Activated CD4-positive, alpha-beta T cell treated with anti-CD3 and anti-CD28 coated beads for 48 hours (primary cell): Measurements from ENCODE around the gene FGD1.
A peak's percentile ranks its signal among the peaks of the same experiment; 100 is the strongest.
"Not testable (repeated sequence)": the region's sequence is repeated elsewhere in the genome, so short reads cannot be mapped to it uniquely, and the experiment has no call there.

Experiments
- DNase-seq: peaks from one replicate; pipeline ENCODE4 v3.0.0-alpha.2; 2020

FGD1 gene

GRCh38 chrX:54495814-54496516 is at the start of gene FGD1:
Gene FGD1, minus strand, starts transcription at chrX:54496234. Its CDS starts 802 bp downstream, at chrX:54495432.
- peak; percentile 56 for DNase-seq

GRCh38 chrX:54542239-54542638 is 46.2 kb upstream of the FGD1 start:
- DNase-seq, result not testable (repeated sequence)

GRCh38 chrX:54540289-54540688 is 44.3 kb upstream of the FGD1 start:
- no peak for DNase-seq

- no peak for DNase-seq
Observed at GRCh38 chrX:54534271-54534670, 38.2 kb upstream of the FGD1 start.

- DNase-seq, result peak; percentile 6
Observed at GRCh38 chrX:54530357-54530900, 34.4 kb upstream of the FGD1 start.

- peak; percentile 84 for DNase-seq
Observed at GRCh38 chrX:54529552-54530356, 33.7 kb upstream of the FGD1 start, which contains the start of gene GNL3L. Gene GNL3L, plus strand, starts transcription at chrX:54530219. Its CDS starts 2,348 bp downstream, at chrX:54532567.

DNA sequence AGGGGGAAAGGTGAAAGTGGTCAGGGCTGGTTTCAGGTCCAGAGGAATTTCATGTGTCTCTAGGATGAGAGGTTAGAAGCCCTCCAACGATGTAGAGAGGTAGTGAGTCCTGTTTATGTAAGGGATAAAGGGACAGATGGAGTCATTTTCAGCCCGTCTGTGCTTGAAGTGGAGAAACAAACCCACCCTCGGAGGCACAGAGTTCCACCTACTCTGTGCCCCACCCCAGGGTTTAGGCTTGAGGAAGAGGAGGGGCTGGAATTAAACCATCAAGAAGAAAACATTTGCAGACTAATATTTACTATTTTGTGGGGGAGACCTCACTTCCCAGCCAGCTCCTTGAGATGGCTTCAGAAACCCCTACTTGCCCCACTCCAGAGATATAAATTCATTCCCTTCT is 33.1 kb upstream of the FGD1 start:
- no peak for DNase-seq

GRCh38 chrX:54509400-54509799 is 13.4 kb upstream of the FGD1 start:
- no peak for DNase-seq

- no peak for DNase-seq
Observed at GRCh38 chrX:54496936-54497335, 902 bp upstream of the FGD1 start.

- DNase-seq, result no peak
Observed at GRCh38 chrX:54496517-54496852, 451 bp upstream of the FGD1 start.

- no peak for DNase-seq
Observed at GRCh38 chrX:54494989-54495813, 833 bp downstream of the FGD1 start.

- DNase-seq, result no peak
Observed at GRCh38 chrX:54494166-54494988, 1.7 kb downstream of the FGD1 start.

DNA sequence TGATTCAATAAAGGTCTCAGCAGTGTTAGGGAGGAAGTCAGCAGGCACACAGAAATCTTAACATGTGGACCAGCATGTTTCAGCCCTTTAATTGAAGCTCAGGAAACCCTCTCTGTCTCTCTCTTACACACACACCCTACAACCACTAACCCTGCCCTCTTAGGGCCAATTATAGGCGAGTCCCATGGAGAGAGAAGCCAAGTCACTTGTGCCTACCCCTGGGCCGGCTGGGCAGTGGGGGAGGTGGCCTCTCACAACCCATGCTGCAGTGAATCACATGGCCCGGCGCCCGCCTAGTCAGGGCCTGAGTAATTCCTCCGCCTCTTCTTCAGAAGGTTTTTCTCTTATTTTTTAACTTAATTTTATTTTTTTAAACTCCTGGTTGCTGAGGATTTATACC is 3.7 kb downstream of the FGD1 start:
- no peak for DNase-seq

GRCh38 chrX:54489819-54490218 is 6.2 kb downstream of the FGD1 start:
- DNase-seq, result not testable (repeated sequence)

DNA sequence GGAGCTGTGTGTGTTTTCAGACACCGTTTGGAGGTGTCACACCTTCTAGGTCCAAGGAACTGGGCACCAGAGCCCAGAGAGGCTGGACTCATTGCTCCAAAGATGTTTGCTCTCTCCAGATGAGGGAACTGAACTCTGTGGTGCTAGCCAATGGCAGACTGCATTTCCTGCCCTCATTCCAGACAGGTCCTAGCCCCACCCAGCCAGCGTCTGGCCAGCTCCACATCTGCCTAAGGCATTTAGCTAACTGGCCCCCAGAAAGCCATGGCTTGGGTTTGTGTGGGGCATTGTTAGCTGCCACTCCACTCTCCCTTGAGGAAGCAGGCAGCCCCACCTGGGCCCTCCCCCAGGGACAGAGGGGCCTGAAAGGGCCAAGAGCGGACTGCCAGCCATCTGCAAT is 11.4 kb downstream of the FGD1 start:
- DNase-seq, result no peak

DNA sequence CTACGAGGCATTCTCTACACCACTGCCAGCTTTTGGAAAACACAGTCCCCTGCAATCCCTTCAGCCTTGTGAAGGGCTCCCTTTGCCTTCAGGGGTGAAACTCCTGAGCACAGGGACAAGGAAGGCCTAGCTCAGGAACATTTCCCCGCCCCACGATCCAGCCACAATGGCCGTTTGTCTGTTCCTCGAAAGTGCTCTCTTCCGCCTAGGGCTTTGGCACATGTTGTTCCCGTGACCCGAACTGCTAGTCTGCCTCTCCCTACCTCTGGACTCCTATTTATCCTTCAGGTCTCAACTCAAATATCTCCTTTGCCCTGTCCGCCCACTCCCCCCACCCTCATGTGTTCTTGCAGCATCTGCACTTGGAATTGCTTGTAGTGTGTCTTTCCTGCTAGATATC is 12.1 kb downstream of the FGD1 start:
- no peak for DNase-seq

DNA sequence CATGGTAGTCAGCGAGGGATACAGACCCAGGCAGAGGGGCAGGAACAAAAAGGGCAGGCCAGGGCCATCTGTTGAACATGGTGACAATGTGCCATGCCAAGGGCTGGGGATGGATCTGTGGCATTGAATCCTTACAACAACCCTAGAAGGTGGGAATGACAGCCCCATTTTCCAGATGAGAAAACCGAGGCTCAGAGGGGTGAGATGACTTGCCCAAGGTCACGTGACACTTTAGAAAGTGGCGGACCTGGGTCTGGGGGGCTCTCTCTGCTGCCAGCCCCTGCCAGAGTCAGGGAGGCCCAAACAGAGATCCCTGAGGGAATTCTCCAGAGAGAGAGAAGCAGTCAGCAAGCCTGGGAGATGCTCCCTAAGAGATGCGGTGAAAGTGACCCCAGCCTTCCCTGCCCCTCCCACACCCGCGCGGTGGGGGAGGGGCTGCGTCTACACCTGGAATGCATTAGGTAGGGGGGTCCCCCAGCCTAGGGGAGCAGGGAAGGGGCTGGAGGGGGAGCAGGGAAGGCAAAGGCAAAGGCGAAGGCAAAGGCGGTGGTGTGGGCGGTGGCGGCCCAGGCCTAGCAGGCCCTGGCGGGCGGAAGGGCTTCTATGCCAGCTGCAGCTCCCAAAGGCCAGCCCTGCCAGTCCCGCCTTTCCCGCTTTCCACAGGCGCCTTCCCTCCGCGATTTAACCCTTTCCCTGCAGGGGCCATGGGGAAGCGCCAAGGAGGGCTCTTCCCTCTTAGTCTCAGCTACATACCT is 13.0 kb downstream of the FGD1 start:
- no peak for DNase-seq

DNA sequence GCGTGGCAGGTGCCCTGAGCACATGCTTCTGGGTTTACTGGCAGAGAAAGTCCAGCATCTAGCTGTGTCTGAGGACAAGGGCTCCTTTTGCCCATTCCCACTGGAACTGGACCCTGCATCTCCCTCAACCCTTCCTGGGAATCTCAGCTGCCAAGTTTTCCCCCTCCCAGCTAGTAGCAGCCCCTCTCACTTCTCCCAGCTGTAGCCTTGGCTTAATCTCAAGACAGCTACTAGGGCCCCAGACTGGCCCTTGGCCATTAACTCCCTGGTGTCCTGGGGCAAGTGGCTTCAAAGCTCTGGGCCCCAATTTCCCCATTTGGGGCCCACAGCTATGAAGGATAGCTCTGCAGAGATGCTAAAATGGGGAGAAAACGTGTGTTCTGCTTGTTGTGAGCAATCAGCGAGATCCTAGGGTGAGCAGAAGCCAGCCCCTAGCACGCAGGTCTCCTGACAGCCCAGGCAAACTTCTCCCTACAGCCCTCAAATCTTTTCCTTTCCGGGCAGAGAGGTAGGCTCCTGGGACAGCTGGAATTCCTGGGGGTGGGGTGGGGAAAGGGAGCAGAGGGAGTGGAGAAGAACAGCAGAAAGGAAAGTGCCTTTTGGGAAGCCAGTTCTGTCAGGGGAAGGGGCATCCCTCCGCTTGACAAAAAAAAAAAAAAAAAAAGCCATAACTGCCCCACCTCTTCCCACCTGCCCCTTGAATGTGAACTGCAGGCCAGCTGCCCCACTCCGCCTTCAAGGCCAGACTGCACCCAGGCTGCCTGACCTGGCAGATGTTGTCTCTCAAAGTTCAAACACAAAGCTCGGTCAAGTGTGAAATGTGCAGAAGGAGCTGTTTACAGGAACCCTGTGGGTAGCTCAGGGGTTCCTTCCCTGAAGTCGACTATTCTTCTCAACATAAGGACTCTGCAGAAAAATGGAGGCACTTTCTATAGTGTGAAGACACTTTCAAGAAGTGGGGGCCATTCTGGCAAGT is 16.6 kb downstream of the FGD1 start:
- DNase-seq, result no peak

- no peak for DNase-seq
Observed at GRCh38 chrX:54473993-54474859, 21.8 kb downstream of the FGD1 start.
